Stimulated activated CD4-positive, alpha-beta T cell treated with anti-CD3 and anti-CD28 coated beads, Interleukin-2, amount 100 ng/mL, for 48 hours (primary cell): ENCODE results near the gene STX8.
"Not testable (repeated sequence)": the region's sequence is repeated elsewhere in the genome, so short reads cannot be mapped to it uniquely, and the experiment has no call there.

Source experiments
- DNase-seq, 2 donors: peaks; one replicate each; pipeline ENCODE4 v3.0.0-alpha.2; 2020

STX8 gene

GRCh38 chr17:9381068-9381467 lies 194.6 kb downstream of the STX8 start:
- DNase-seq, result no peak

- no peak for DNase-seq
Measured at GRCh38 chr17:9380361-9380760, 195.3 kb downstream of the STX8 start.

- not testable (repeated sequence) for DNase-seq
Measured at GRCh38 chr17:9376177-9376576, 199.4 kb downstream of the STX8 start.

GRCh38 chr17:9371019-9371418 lies 204.6 kb downstream of the STX8 start:
- peak in 1 of 2 donors; percentile 1 for DNase-seq

- no peak for DNase-seq
Measured at GRCh38 chr17:9370467-9370866, 205.2 kb downstream of the STX8 start.

- no peak for DNase-seq
Measured at GRCh38 chr17:9368631-9369030, 207.0 kb downstream of the STX8 start.

GRCh38 chr17:9367156-9367555 lies 208.5 kb downstream of the STX8 start:
- DNase-seq, result no peak

GRCh38 chr17:9364837-9365430 lies 210.7 kb downstream of the STX8 start:
- no peak for DNase-seq

GRCh38 chr17:9363440-9364350 lies 211.9 kb downstream of the STX8 start:
- DNase-seq, result peak; percentile 2 to 4

GRCh38 chr17:9361188-9361955 lies 214.2 kb downstream of the STX8 start:
- no peak for DNase-seq

- no peak for DNase-seq
Measured at GRCh38 chr17:9360677-9361081, 214.9 kb downstream of the STX8 start.

- no peak for DNase-seq
Measured at GRCh38 chr17:9356488-9356911, 219.1 kb downstream of the STX8 start.

- no peak for DNase-seq
Measured at GRCh38 chr17:9355846-9356245, 219.8 kb downstream of the STX8 start.

- not testable (repeated sequence) for DNase-seq
Measured at GRCh38 chr17:9355231-9355630, 220.4 kb downstream of the STX8 start.

GRCh38 chr17:9350080-9350479 lies 225.5 kb downstream of the STX8 start:
- DNase-seq, result no peak

- DNase-seq, result no peak
Measured at GRCh38 chr17:9346296-9346926, 229.2 kb downstream of the STX8 start.

- no peak for DNase-seq
Measured at GRCh38 chr17:9343516-9343915, 232.1 kb downstream of the STX8 start.

GRCh38 chr17:9342225-9342624 lies 233.4 kb downstream of the STX8 start:
- no peak for DNase-seq

- DNase-seq, result no peak
Measured at GRCh38 chr17:9339958-9340357, 235.7 kb downstream of the STX8 start.

- DNase-seq, result not testable (repeated sequence)
Measured at GRCh38 chr17:9339482-9339881, 236.1 kb downstream of the STX8 start.

GRCh38 chr17:9336817-9337216 lies 238.8 kb downstream of the STX8 start:
- DNase-seq, result no peak

- no peak for DNase-seq
Measured at GRCh38 chr17:9334536-9335446, 240.8 kb downstream of the STX8 start.
